HepG2 (cell line): Measurements from ENCODE around the gene FABP1. TPM values are rescaled to one million over a fixed set of nuclear protein-coding genes. Genes with fewer than 3 reads are reported as not detected.

Experiments used
- ATAC-seq: fragments of 200-7000 bp; cut with Tn5 transposase; 3 replicates; pipeline ENCODE4 v1.9.1; 2020; ENCODE audit warnings: mild to moderate bottlenecking, moderate library complexity
- BruUV-seq: library from RNA; stranded (reverse); fragments of 400-500 nt; replicated peaks from 2 replicates; lab custom pipeline; 2021; lab: Mats Ljungman, UMichigan
- CTCF ChIA-PET: fragments of 300-600 bp; formaldehyde crosslinking; extraction: SDS; loops from one replicate; lab custom pipeline; 2021; ENCODE audit warnings: low total read pairs, inconsistent platforms, low intra/inter-chr PET ratio; lab: Yijun Ruan, JAX
- POLR2A ChIA-PET: fragments of 350-600 bp; sonication (Branson Sonifier 250); formaldehyde crosslinking; loops from one replicate; lab custom pipeline; 2020; ENCODE audit warnings: antibody characterized with exemption, inconsistent platforms; lab: Yijun Ruan, JAX
- DNase-seq: peaks from one replicate; pipeline ENCODE4 v3.0.0-alpha.2; 2015; ENCODE audit warnings: low spot score
- FAIRE-seq: peaks from 3 replicates; lab custom pipeline; 2011; peaks lifted over from hg19 to GRCh38; lab: Jason Lieb, UNC
- H2AFZ ChIP-seq: one replicate; pipeline ENCODE4 v1.6.1; 2011; ENCODE audit warnings: low read length, inconsistent platforms
- H3K27ac ChIP-seq: fragments of 300-600 bp; 3 replicates; pipeline ENCODE4 v1.8.0; 2011; ENCODE audit warnings: mixed run types, mild to moderate bottlenecking, mixed read lengths, low read length, inconsistent platforms; ENCODE audit not compliant: insufficient read depth; ENCODE audit errors: extremely low read length
- H3K27me3 ChIP-seq, 2 experiments: fragments of 200-600 bp in 1 of 2; 2 replicates in 1 of 2; 3 replicates in 1 of 2; pipeline versions ENCODE4 v1.6.0 to v1.8.0; 2011; ENCODE audit warnings: low read length in 2 of 2, mild to moderate bottlenecking in 2 of 2, moderate library complexity in 2 of 2, inconsistent platforms in 1 of 2; ENCODE audit not compliant: insufficient read depth in 2 of 2, control insufficient read depth in 1 of 2
- H3K36me3 ChIP-seq, 2 experiments: fragments of 200-600 bp in 1 of 2; replicated peaks in 1 of 2; 2 replicates in 1 of 2; 3 replicates in 1 of 2; pipeline versions ENCODE4 v1.5.1 to v1.8.0; 2011; ENCODE audit warnings: low read length in 2 of 2, inconsistent platforms in 1 of 2; ENCODE audit not compliant: insufficient read depth in 2 of 2, control insufficient read depth in 1 of 2
- H3K4me1 ChIP-seq: 2 replicates; pipeline ENCODE4 v1.5.1; 2012; ENCODE audit warnings: low read length, inconsistent platforms; ENCODE audit not compliant: insufficient read depth
- H3K4me2 ChIP-seq: 2 replicates; pipeline ENCODE4 v1.6.0; 2011; ENCODE audit warnings: low read depth, low read length, inconsistent platforms
- H3K4me3 ChIP-seq, 3 experiments: fragments of 200-600 bp in 1 of 3; sonication (generic), shearing (Covaris generic) in 1 of 3; replicated peaks in 1 of 3; 2 replicates each; pipeline ENCODE4 v1.5.1; 2011 to 2016; ENCODE audit warnings: low read length in 3 of 3, inconsistent platforms in 2 of 3, low read depth in 2 of 3, mild to moderate bottlenecking in 2 of 3, control low read depth in 1 of 3, mixed read lengths in 1 of 3; ENCODE audit not compliant: insufficient read depth in 1 of 3
- H3K79me2 ChIP-seq: one replicate; pipeline ENCODE4 v1.6.1; 2011; ENCODE audit warnings: low read length, inconsistent platforms; ENCODE audit not compliant: insufficient read depth
- H3K9ac ChIP-seq: 2 replicates; pipeline ENCODE4 v1.6.0; 2011; ENCODE audit warnings: mild to moderate bottlenecking, low read depth, low read length, inconsistent platforms; ENCODE audit not compliant: insufficient read depth
- H3K9me3 ChIP-seq: 2 replicates; pipeline ENCODE4 v1.5.1; 2012; ENCODE audit warnings: mild to moderate bottlenecking, low read length
- H4K20me1 ChIP-seq: 2 replicates; pipeline ENCODE4 v1.6.0; 2011; ENCODE audit warnings: inconsistent platforms, mild to moderate bottlenecking, low read length, moderate library complexity; ENCODE audit not compliant: insufficient read depth
- EED ChIP-seq: sonication (generic); formaldehyde crosslinking; IDR thresholded peaks from 2 replicates; pipeline ENCODE4 v1.5.0; 2020; ENCODE audit warnings: mild to moderate bottlenecking, missing genetic modification reagents
- FOXC1 ChIP-seq: sonication (generic); formaldehyde crosslinking; IDR thresholded peaks from 2 replicates; pipeline ENCODE4 v1.8.0; 2022; ENCODE audit warnings: mild to moderate bottlenecking, missing genetic modification reagents, borderline replicate concordance
- FOXK1 ChIP-seq: sonication (generic); formaldehyde crosslinking; IDR thresholded peaks from 2 replicates; pipeline ENCODE4 v1.4.0; 2020; ENCODE audit warnings: low read depth, missing genetic modification reagents, borderline replicate concordance
- HMGA1 ChIP-seq: sonication (generic); formaldehyde crosslinking; conservative IDR thresholded peaks from 2 replicates; pipeline ENCODE4 v1.4.0; 2020; ENCODE audit warnings: missing genetic modification reagents
- KDM6A ChIP-seq: IDR thresholded peaks from 2 replicates; pipeline ENCODE4 v1.6.1; 2016; ENCODE audit warnings: low read depth
- MEIS2 ChIP-seq: sonication (generic); formaldehyde crosslinking; IDR thresholded peaks from 2 replicates; pipeline ENCODE4 v1.9.0; 2021; ENCODE audit warnings: mild to moderate bottlenecking, missing genetic modification reagents
- MXI1 ChIP-seq: IDR thresholded peaks from 3 replicates; pipeline ENCODE4 v1.6.1; 2012; ENCODE audit warnings: low read depth, low read length, inconsistent platforms, borderline replicate concordance
- REPIN1 ChIP-seq: sonication (generic); formaldehyde crosslinking; IDR thresholded peaks from 2 replicates; pipeline ENCODE4 v1.8.0; 2022; ENCODE audit warnings: missing genetic modification reagents, low read depth, mild to moderate bottlenecking, borderline replicate concordance
- SRF ChIP-seq: IDR thresholded peaks from 2 replicates; pipeline ENCODE4 v1.6.1; 2011; ENCODE audit warnings: mild to moderate bottlenecking, low read depth, low read length, moderate library complexity
- SRSF9 ChIP-seq: fragments of 200-400 bp; formaldehyde crosslinking; IDR thresholded peaks from 2 replicates; pipeline ENCODE4 v1.6.1; 2018; ENCODE audit warnings: borderline replicate concordance, mild to moderate bottlenecking, low read depth, low read length; ENCODE audit not compliant: insufficient read depth, poor library complexity, severe bottlenecking
- ZBTB8A ChIP-seq: sonication (generic); formaldehyde crosslinking; IDR thresholded peaks from 2 replicates; pipeline ENCODE4 v1.4.0; 2020; ENCODE audit warnings: mild to moderate bottlenecking, low read depth, missing genetic modification reagents, borderline replicate concordance
- ZMYM2 ChIP-seq: sonication (generic); formaldehyde crosslinking; IDR thresholded peaks from 2 replicates; pipeline ENCODE4 v1.8.0; 2022; ENCODE audit warnings: mild to moderate bottlenecking, missing genetic modification reagents
- ZNF619 ChIP-seq: sonication (generic); formaldehyde crosslinking; IDR thresholded peaks from 2 replicates; pipeline ENCODE4 v1.4.0; 2020; ENCODE audit warnings: mild to moderate bottlenecking, missing genetic modification reagents
- WGBS: methylation state at CpG from one replicate; pipeline ENCODE4 v1.1.6; 2017; ENCODE audit warnings: low lambda C conversion rate; 5-methylcytosine and 5-hydroxymethylcytosine counted together
- in situ Hi-C: cut with HindIII; loops from 2 replicates; pipeline ENCODE4 v1.10.0; 2017; ENCODE audit warnings: low pct_unique_long_range_greater_than_20kb; ENCODE audit not compliant: extremely low pct_ligation_motif_present
- intact Hi-C: fragments of 100-400 bp; cut with micrococcal nuclease; formaldehyde crosslinking; loops from one replicate; pipeline ENCODE4 v1.10.0; 2022; ENCODE audit not compliant: unreplicated experiment
- polyA plus RNA-seq, 8 experiments: library from polyadenylated mRNA; depleted of rRNA in 3 of 8; stranded (reverse) in 7 of 8; unstranded in 1 of 8; fragments of >200 nt; fragmentation: Illumina TruSeq in 4 of 8; extraction: Trizol in 4 of 8; gene quantifications; 2 replicates each; pipeline versions ENCODE4 v1.2.1 to v1.2.3, GENCODE V29; 2011 to 2016; ENCODE audit warnings: low read depth in 4 of 8, missing spikeins in 1 of 8, mixed read lengths in 1 of 8; ENCODE audit not compliant: insufficient read depth in 1 of 8
- total RNA-seq, 5 experiments: library from RNA; depleted of rRNA; stranded (reverse); fragments of >200 nt; fragmentation: Illumina TruSeq; extraction: Trizol; gene quantifications; 2 replicates each; pipeline ENCODE4 v1.2.3, GENCODE V29; 2016; ENCODE audit warnings: low read depth in 1 of 5
- TF ChIP-seq, protein P1 (sequence below): sonication (generic); formaldehyde crosslinking; IDR thresholded peaks from 2 replicates; pipeline ENCODE4 v1.8.1; 2023; ENCODE audit warnings: mild to moderate bottlenecking, missing genetic modification reagents
- TF ChIP-seq, protein P2 (sequence below): sonication (generic); formaldehyde crosslinking; IDR thresholded peaks from 2 replicates; pipeline ENCODE4 v1.4.0; 2020; ENCODE audit warnings: missing genetic modification reagents
- TF ChIP-seq, protein P3 (sequence below): sonication (generic); formaldehyde crosslinking; conservative IDR thresholded peaks from 2 replicates; pipeline ENCODE4 v1.8.0; 2022; ENCODE audit warnings: missing genetic modification reagents
- TF ChIP-seq, protein P4 (sequence below): sonication (generic); formaldehyde crosslinking; IDR thresholded peaks from 2 replicates; pipeline ENCODE4 v1.4.0; 2020; ENCODE audit warnings: missing genetic modification reagents, low read depth, mild to moderate bottlenecking, borderline replicate concordance

Gene FABP1
- total and polyA plus RNA-seq, 2 of the 13 experiments (the other 11 are each of a cell fraction or from before 2014, with no cell fraction given): 644 to 1,608 TPM

DNA sequence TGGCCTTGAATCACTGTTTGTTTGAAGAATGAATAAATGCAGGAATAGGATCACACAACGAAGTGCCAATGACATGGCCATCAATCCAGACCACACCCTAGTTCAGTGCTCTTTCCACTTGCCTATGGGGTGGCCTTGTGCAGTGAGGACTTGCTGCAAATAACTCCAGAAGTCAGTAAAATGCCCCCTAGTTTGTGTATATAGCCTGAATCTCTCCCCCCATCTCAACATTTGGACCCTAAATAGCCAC lies 299 bp downstream of the FABP1 start (continued):
- TF ChIP-seq, protein P1, sequence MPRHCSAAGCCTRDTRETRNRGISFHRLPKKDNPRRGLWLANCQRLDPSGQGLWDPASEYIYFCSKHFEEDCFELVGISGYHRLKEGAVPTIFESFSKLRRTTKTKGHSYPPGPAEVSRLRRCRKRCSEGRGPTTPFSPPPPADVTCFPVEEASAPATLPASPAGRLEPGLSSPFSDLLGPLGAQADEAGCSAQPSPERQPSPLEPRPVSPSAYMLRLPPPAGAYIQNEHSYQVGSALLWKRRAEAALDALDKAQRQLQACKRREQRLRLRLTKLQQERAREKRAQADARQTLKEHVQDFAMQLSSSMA: peak; percentile 89
- TF ChIP-seq MXI1 (no peak), ZBTB8A (CRISPR knock-in tag) (0 out of 2 replicates have a peak, but pooled peaks have one; percentile 23), SRSF9 (no peak), FOXC1 (CRISPR knock-in tag) (no peak; the same call in 1 of the 2 replicates)
- TF ChIP-seq, protein P2, sequence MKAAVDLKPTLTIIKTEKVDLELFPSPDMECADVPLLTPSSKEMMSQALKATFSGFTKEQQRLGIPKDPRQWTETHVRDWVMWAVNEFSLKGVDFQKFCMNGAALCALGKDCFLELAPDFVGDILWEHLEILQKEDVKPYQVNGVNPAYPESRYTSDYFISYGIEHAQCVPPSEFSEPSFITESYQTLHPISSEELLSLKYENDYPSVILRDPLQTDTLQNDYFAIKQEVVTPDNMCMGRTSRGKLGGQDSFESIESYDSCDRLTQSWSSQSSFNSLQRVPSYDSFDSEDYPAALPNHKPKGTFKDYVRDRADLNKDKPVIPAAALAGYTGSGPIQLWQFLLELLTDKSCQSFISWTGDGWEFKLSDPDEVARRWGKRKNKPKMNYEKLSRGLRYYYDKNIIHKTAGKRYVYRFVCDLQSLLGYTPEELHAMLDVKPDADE (CRISPR knock-in tag): peak; percentile 91; the same call in 1 of the 2 replicates
- TF ChIP-seq, all 625 proteins: peak for 53

DNA sequence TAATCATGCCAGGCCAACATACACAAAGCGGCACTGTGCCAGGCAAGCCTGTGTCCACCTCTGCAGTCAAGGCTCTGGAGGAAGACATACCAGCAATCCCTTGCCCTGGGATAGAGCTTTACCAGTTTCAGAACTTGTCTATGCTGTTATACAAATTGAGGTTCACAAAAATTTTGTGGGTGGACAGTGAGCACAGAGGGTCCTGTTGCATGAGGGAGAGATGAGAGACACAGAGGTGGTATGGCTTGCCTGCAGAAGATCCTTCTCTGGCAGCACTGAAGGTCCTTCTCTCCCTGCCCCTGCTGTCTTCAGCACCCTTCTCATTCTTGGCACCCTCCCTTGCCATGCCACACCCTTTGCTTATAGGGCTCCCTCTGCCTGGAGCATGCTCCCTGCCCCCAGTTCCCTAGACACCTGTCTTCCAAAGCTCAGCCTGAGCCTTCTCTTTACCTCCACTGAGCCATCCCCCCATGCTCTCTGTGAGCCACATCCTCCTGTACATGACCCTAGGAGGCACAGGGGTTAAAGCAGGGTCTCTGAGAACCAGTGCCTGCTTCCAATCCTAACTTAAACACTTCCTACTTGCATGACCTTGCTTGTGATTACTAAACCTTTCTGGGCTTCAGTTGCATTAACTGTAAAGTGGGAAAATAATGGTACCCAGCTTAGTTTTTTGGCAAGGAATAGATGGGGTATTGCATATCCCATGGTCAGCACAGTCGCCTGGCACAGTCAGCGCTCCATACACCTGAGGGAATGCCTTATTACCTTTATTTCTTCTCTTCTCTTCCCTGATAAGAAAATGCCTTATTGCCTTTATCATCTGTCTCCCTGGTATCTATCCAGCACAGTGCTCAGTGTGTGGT lies 857 bp downstream of the FABP1 start:
- ATAC-seq: no peak
- in situ Hi-C loops: no loop called here
- H3K4me3 ChIP-seq: peak overlapping the region; percentile 63 to 83 (median 69)
- H3K27ac ChIP-seq: peak overlapping the region; percentile 83
- no peak overlapping the region for H2AFZ ChIP-seq
- DNase-seq: no peak
- intact Hi-C loops: loop anchor here (2.0 to 5.0 kb wide), 2 partner anchors 66 to 110 kb away; partner anchors contain the start of gene RNU2-63P
- POLR2A ChIA-PET: interaction anchor here (0.7 to 4.4 kb wide), 17 partner anchors 9 to 110 kb away, joined by 3 to 122 read pairs (median 6); partner anchors contain the start of genes KRCC1 and RNU2-63P
- 57% methylated on average over 3 of the region's 3 CpGs for WGBS
- peaks cover 11 to 14% of the 10 kb centered on the region in 2 experiments; a peak in 4 of 5 replicates for H3K36me3 ChIP-seq
- CTCF ChIA-PET: no interaction called here
- peak overlapping the region; percentile 90 for H3K4me2 ChIP-seq
- H3K79me2 ChIP-seq: peaks cover 28% of the 10 kb centered on the region
- BruUV-seq: no TSS peak
- H3K4me1 ChIP-seq: peaks cover 80% of the 10 kb centered on the region
- no peak for FAIRE-seq
- H3K27me3 ChIP-seq: no peaks in the 10 kb centered on the region; a peak in 1 of 5 replicates
- peaks cover 45% of the 10 kb centered on the region for H4K20me1 ChIP-seq
- no peaks in the 10 kb centered on the region for H3K9me3 ChIP-seq
- H3K9ac ChIP-seq: peak overlapping the region; percentile 90
- no peak for TF ChIP-seq HMGA1 (CRISPR knock-in tag)
- TF ChIP-seq, protein P3, sequence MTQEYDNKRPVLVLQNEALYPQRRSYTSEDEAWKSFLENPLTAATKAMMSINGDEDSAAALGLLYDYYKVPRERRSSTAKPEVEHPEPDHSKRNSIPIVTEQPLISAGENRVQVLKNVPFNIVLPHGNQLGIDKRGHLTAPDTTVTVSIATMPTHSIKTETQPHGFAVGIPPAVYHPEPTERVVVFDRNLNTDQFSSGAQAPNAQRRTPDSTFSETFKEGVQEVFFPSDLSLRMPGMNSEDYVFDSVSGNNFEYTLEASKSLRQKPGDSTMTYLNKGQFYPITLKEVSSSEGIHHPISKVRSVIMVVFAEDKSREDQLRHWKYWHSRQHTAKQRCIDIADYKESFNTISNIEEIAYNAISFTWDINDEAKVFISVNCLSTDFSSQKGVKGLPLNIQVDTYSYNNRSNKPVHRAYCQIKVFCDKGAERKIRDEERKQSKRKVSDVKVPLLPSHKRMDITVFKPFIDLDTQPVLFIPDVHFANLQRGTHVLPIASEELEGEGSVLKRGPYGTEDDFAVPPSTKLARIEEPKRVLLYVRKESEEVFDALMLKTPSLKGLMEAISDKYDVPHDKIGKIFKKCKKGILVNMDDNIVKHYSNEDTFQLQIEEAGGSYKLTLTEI (CRISPR knock-in tag): no peak
- TF ChIP-seq, protein P4, sequence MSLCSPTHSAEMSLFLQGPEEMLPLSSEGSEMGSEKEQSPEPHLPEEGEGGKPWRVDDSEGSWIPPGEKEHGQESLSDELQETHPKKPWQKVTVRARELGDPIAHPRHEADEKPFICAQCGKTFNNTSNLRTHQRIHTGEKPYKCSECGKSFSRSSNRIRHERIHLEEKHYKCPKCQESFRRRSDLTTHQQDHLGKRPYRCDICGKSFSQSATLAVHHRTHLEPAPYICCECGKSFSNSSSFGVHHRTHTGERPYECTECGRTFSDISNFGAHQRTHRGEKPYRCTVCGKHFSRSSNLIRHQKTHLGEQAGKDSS (CRISPR knock-in tag): peak; percentile 55; the same call in 1 of the 2 replicates
- TF ChIP-seq EED (CRISPR knock-in tag): no peak
- no peak for TF ChIP-seq KDM6A (CRISPR knock-in tag)
- peak; percentile 9; the same call in 1 of the 2 replicates for TF ChIP-seq ZNF619
- TF ChIP-seq FOXK1 (CRISPR knock-in tag): no peak
- TF ChIP-seq REPIN1 (CRISPR knock-in tag): peak; percentile 12
- TF ChIP-seq ZMYM2 (CRISPR knock-in tag): 0 out of 2 replicates have a peak, but pooled peaks have one; percentile 30
- TF ChIP-seq SRF: 0 out of 2 replicates have a peak, but pooled peaks have one; percentile 20
- TF ChIP-seq MEIS2 (CRISPR knock-in tag): no peak
